GM19324 (cell line): ENCODE results near the gene UBE2C.
"Not testable (repeated sequence)": the region's sequence is repeated elsewhere in the genome, so short reads cannot be mapped to it uniquely, and the experiment has no call there.

Experiments used
- ATAC-seq: cut with Tn5 transposase; IDR thresholded peaks from one replicate; pipeline ENCODE4 v1.9.1; 2021; ENCODE audit warnings: mild to moderate bottlenecking, moderate library complexity; ENCODE audit not compliant: unreplicated experiment, low FRiP score

Gene UBE2C

GRCh38 chr20:45797510-45797909 lies 14.9 kb upstream of the UBE2C start:
- not testable (repeated sequence) for ATAC-seq

GRCh38 chr20:45797955-45798354 lies 14.5 kb upstream of the UBE2C start:
- ATAC-seq, result not testable (repeated sequence)

- no peak for ATAC-seq
Observed at GRCh38 chr20:45798935-45799642, 13.4 kb upstream of the UBE2C start.

- no peak for ATAC-seq
Observed at GRCh38 chr20:45801851-45802250, 10.6 kb upstream of the UBE2C start.

GRCh38 chr20:45810191-45810970 lies 2.1 kb upstream of the UBE2C start:
- ATAC-seq, result no peak

GRCh38 chr20:45813006-45813340 lies 529 bp downstream of the UBE2C start:
- ATAC-seq, result no peak

GRCh38 chr20:45813489-45813888 lies 1.0 kb downstream of the UBE2C start:
- no peak for ATAC-seq

- no peak for ATAC-seq
Observed at GRCh38 chr20:45814314-45814713, 1.9 kb downstream of the UBE2C start.

- ATAC-seq, result no peak
Observed at GRCh38 chr20:45816951-45817350, 4.5 kb downstream of the UBE2C start.

- no peak for ATAC-seq
Observed at GRCh38 chr20:45817376-45818194, 5.1 kb downstream of the UBE2C start.

GRCh38 chr20:45818239-45818638 lies 5.8 kb downstream of the UBE2C start:
- no peak for ATAC-seq

- no peak for ATAC-seq
Observed at GRCh38 chr20:45819466-45819865, 7.0 kb downstream of the UBE2C start.

GRCh38 chr20:45821947-45822346 lies 9.5 kb downstream of the UBE2C start:
- ATAC-seq, result no peak

- ATAC-seq, result no peak
Observed at GRCh38 chr20:45822857-45823256, 10.4 kb downstream of the UBE2C start.

- ATAC-seq, result no peak
Observed at GRCh38 chr20:45823949-45824835, 11.7 kb downstream of the UBE2C start.

GRCh38 chr20:45826381-45827019 lies 14.1 kb downstream of the UBE2C start:
- ATAC-seq, result no peak

GRCh38 chr20:45827030-45827652 lies 14.7 kb downstream of the UBE2C start, which contains the start of gene TNNC2:
Gene TNNC2 (minus strand): TSS chr20:45827312. CDS start chr20:45827248, 64 bp downstream.
- no peak for ATAC-seq

GRCh38 chr20:45827712-45828111 lies 15.3 kb downstream of the UBE2C start:
- no peak for ATAC-seq

- no peak for ATAC-seq
Observed at GRCh38 chr20:45828589-45828988, 16.1 kb downstream of the UBE2C start.
